Bronchial epithelial cell (primary cell): ENCODE measurements around the gene GRM8. TPM values are rescaled to one million over a fixed set of nuclear protein-coding genes. Genes with fewer than 3 reads are reported as not detected.

Experiments
- DNase-seq: peaks from one replicate; pipeline ENCODE4 v3.0.0-alpha.2; 2010; ENCODE audit warnings: low read depth
- FAIRE-seq: peaks from 2 replicates; lab custom pipeline; 2011; peaks lifted over from hg19 to GRCh38; lab: Jason Lieb, UNC
- H3K27me3 ChIP-seq: 2 replicates; pipeline ENCODE4 v1.5.1; 2011; ENCODE audit warnings: low read length; ENCODE audit not compliant: control insufficient read depth, insufficient read depth
- H3K36me3 ChIP-seq: 2 replicates; pipeline ENCODE4 v1.5.1; 2011; ENCODE audit warnings: low read length; ENCODE audit not compliant: control insufficient read depth, insufficient read depth
- H3K4me3 ChIP-seq: 2 replicates; pipeline ENCODE4 v1.5.1; 2011; ENCODE audit warnings: mild to moderate bottlenecking, low read depth, low read length, control low read depth
- total RNA-seq: library from RNA; depleted of rRNA; stranded (reverse); fragments of >200 nt; gene quantifications from 2 replicates; pipeline ENCODE4 v1.2.1, GENCODE V29; 2014
- TF ChIP-seq, protein P1 (sequence below): IDR thresholded peaks from 2 replicates; pipeline ENCODE4 v1.5.1; 2011; ENCODE audit warnings: mild to moderate bottlenecking, moderate library complexity, low read length, control low read depth, inconsistent platforms; ENCODE audit not compliant: insufficient read depth, severe bottlenecking

GRM8 gene
- total RNA-seq, 1 donor from 2014 or later: not detected

DNA sequence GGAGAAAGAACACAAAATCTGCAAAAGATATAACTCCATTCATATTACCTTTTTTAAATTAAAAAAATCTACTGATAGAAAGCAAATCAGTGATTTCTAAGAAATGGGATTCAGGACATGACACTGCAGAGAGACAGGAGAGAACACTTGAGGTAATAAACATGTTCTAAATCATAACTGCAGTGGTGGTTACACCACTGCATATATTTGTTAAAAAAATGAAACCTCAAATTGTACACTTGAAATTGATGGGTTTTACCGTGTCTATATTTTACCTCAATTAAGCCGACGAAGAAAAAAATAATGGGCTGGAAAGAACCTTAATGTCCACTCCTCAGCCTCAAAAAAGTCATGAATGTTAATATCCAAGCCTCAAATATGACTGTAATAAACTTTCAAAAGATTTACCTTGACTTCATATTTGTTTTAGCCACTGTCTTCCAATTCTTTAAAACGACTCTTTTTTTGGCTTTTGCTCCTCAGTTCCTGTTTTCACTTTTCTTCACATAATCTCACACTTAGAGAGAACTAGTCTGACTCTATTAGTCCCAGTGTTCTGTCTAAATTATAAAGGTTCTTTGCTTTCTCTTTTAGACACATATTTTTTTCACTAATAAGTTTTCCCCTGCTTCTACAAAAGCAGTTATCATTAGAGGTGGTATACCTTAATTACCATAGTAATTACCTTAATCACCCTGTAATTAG, 502.4 kb downstream of the GRM8 start:
- no peak for DNase-seq
- no peak for FAIRE-seq
- H3K4me3 ChIP-seq: no peak overlapping the region
- TF ChIP-seq, protein P1, sequence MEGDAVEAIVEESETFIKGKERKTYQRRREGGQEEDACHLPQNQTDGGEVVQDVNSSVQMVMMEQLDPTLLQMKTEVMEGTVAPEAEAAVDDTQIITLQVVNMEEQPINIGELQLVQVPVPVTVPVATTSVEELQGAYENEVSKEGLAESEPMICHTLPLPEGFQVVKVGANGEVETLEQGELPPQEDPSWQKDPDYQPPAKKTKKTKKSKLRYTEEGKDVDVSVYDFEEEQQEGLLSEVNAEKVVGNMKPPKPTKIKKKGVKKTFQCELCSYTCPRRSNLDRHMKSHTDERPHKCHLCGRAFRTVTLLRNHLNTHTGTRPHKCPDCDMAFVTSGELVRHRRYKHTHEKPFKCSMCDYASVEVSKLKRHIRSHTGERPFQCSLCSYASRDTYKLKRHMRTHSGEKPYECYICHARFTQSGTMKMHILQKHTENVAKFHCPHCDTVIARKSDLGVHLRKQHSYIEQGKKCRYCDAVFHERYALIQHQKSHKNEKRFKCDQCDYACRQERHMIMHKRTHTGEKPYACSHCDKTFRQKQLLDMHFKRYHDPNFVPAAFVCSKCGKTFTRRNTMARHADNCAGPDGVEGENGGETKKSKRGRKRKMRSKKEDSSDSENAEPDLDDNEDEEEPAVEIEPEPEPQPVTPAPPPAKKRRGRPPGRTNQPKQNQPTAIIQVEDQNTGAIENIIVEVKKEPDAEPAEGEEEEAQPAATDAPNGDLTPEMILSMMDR: no peak
- H3K27me3 ChIP-seq: no peaks in the 10 kb centered on the region
- no peaks in the 10 kb centered on the region for H3K36me3 ChIP-seq

- FAIRE-seq (no peak), DNase-seq (no peak)
- TF ChIP-seq, protein P1: no peak
- Histone ChIP-seq H3K36me3 (no peaks in the 10 kb centered on the region), H3K27me3 (no peaks in the 10 kb centered on the region), H3K4me3 (no peak overlapping the region)
These were observed 523.8 kb downstream of the GRM8 start for GRCh38 chr7:126728967-126729366.

DNA sequence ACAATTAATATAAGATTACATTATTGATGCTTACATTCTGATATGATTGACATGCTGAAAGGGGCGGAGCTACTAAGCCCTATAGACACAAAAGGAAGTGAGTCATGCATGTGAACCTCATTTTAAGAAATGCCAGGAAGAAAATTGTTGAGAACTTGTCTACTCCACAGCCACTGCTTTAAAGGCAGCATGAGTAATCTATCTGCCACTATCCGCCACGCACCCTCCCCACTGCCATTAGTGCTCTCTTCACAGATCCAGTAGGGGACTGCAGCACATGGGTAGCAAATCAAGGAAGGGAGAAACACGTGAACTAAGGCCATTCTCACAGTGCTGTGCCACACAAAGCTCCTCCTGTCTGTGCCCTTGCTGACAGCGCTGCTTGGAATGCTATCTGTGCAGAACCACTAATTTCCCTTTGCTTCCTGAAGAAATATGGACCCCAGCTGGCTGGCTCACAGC, 524.8 kb downstream of the GRM8 start:
- H3K27me3 ChIP-seq: no peaks in the 10 kb centered on the region
- TF ChIP-seq, protein P1: no peak
- H3K36me3 ChIP-seq: no peaks in the 10 kb centered on the region
- peak; percentile 60 for FAIRE-seq
- DNase-seq: peak; percentile 77
- no peak overlapping the region for H3K4me3 ChIP-seq

- FAIRE-seq (no peak), DNase-seq (no peak)
- H3K36me3 ChIP-seq: no peaks in the 10 kb centered on the region
- TF ChIP-seq, protein P1: no peak
- no peaks in the 10 kb centered on the region for H3K27me3 ChIP-seq
- no peak overlapping the region for H3K4me3 ChIP-seq
These were observed 528.7 kb downstream of the GRM8 start for GRCh38 chr7:126723966-126724544.

GRCh38 chr7:126720232-126720631, 532.5 kb downstream of the GRM8 start:
- no peak for DNase-seq
- Histone ChIP-seq H3K4me3 (no peak overlapping the region), H3K27me3 (no peaks in the 10 kb centered on the region), H3K36me3 (no peaks in the 10 kb centered on the region)
- TF ChIP-seq, protein P1: no peak
- no peak for FAIRE-seq
